Measurements from ENCODE around the gene KCNJ10. TPM values are rescaled to one million over a fixed set of nuclear protein-coding genes. Genes with fewer than 3 reads are reported as not detected.
A peak's percentile ranks its signal among the peaks of the same experiment; 100 is the strongest.

KCNJ10 gene
- total and polyA plus RNA-seq, 2 of the 13 experiments (the other 11 are each of a cell fraction or from before 2014, with no cell fraction given) = 4.4 to 10.3 TPM

DNA sequence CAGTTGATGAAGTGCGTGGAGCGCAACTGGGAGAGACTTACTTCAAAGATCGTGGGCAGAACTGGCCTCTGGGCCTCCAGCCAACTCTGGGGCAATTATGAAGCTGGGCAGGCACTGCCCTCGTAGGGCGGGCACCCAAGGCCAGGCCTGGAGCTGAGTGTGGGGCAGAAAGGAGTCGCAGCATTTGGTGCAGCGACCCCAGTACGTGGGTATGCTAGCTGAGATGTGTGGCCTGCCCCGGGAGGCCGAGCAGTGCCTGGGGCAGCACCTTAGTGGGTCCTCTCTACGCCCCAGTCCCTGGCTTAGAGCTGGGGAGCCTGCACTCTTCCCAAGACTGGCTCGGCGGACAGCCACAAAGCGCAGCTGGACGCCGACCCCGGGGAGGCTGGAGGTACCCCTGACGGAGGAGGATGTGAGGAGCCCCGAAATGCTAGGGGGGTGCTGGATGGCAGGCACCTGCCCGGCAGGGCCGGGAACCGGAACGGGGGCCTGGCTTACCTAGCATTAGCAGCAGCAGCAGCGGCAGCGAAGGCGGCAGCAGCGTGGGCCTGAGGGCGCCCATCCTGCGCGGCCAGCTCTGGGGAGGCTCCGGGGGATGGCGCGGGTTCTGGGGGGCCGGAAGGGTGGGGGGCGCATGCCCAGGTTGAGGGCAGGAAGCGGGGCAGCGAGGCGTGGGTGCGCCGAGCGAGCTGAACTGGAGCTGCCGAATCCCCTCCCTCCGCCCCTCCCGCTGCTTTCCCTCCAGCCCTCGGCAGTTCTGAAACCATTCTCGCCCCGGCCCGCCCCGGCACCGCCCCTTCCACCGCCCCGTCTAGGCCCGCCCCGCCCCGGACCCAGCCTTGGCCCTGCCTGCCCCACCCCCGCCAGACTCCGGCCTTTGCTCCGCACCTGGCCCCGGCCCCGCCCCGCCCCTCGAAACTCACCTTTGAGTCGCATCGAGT, 28.2 kb upstream of the KCNJ10 start, which contains the start of gene IGSF8 (continued):
- TF ChIP-seq, protein P1, sequence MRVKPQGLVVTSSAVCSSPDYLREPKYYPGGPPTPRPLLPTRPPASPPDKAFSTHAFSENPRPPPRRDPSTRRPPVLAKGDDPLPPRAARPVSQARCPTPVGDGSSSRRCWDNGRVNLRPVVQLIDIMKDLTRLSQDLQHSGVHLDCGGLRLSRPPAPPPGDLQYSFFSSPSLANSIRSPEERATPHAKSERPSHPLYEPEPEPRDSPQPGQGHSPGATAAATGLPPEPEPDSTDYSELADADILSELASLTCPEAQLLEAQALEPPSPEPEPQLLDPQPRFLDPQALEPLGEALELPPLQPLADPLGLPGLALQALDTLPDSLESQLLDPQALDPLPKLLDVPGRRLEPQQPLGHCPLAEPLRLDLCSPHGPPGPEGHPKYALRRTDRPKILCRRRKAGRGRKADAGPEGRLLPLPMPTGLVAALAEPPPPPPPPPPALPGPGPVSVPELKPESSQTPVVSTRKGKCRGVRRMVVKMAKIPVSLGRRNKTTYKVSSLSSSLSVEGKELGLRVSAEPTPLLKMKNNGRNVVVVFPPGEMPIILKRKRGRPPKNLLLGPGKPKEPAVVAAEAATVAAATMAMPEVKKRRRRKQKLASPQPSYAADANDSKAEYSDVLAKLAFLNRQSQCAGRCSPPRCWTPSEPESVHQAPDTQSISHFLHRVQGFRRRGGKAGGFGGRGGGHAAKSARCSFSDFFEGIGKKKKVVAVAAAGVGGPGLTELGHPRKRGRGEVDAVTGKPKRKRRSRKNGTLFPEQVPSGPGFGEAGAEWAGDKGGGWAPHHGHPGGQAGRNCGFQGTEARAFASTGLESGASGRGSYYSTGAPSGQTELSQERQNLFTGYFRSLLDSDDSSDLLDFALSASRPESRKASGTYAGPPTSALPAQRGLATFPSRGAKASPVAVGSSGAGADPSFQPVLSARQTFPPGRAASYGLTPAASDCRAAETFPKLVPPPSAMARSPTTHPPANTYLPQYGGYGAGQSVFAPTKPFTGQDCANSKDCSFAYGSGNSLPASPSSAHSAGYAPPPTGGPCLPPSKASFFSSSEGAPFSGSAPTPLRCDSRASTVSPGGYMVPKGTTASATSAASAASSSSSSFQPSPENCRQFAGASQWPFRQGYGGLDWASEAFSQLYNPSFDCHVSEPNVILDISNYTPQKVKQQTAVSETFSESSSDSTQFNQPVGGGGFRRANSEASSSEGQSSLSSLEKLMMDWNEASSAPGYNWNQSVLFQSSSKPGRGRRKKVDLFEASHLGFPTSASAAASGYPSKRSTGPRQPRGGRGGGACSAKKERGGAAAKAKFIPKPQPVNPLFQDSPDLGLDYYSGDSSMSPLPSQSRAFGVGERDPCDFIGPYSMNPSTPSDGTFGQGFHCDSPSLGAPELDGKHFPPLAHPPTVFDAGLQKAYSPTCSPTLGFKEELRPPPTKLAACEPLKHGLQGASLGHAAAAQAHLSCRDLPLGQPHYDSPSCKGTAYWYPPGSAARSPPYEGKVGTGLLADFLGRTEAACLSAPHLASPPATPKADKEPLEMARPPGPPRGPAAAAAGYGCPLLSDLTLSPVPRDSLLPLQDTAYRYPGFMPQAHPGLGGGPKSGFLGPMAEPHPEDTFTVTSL (CRISPR knock-in tag; IDR thresholded peaks at IDR 0.05; ENCODE audit: borderline replicate concordance) = no peak
- TF ChIP-seq KLF12 (CRISPR knock-in tag; IDR thresholded peaks at IDR 0.05; ENCODE audit: borderline replicate concordance) = 0 out of 2 replicates have a peak, but pooled peaks have one; percentile 63
- TF ChIP-seq, protein P2, sequence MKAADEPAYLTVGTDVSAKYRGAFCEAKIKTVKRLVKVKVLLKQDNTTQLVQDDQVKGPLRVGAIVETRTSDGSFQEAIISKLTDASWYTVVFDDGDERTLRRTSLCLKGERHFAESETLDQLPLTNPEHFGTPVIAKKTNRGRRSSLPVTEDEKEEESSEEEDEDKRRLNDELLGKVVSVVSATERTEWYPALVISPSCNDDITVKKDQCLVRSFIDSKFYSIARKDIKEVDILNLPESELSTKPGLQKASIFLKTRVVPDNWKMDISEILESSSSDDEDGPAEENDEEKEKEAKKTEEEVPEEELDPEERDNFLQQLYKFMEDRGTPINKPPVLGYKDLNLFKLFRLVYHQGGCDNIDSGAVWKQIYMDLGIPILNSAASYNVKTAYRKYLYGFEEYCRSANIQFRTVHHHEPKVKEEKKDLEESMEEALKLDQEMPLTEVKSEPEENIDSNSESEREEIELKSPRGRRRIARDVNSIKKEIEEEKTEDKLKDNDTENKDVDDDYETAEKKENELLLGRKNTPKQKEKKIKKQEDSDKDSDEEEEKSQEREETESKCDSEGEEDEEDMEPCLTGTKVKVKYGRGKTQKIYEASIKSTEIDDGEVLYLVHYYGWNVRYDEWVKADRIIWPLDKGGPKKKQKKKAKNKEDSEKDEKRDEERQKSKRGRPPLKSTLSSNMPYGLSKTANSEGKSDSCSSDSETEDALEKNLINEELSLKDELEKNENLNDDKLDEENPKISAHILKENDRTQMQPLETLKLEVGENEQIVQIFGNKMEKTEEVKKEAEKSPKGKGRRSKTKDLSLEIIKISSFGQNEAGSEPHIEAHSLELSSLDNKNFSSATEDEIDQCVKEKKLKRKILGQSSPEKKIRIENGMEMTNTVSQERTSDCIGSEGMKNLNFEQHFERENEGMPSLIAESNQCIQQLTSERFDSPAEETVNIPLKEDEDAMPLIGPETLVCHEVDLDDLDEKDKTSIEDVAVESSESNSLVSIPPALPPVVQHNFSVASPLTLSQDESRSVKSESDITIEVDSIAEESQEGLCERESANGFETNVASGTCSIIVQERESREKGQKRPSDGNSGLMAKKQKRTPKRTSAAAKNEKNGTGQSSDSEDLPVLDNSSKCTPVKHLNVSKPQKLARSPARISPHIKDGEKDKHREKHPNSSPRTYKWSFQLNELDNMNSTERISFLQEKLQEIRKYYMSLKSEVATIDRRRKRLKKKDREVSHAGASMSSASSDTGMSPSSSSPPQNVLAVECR (CRISPR knock-in tag; IDR thresholded peaks at IDR 0.05; ENCODE audit: borderline replicate concordance) = peak; percentile 30; the same call in 1 of the 2 replicates
- 0 out of 2 replicates have a peak, but pooled peaks have one; percentile 49 for TF ChIP-seq ZNF598 (CRISPR knock-in tag; IDR thresholded peaks at IDR 0.05; ENCODE audit: borderline replicate concordance)
- TF ChIP-seq, protein P3, sequence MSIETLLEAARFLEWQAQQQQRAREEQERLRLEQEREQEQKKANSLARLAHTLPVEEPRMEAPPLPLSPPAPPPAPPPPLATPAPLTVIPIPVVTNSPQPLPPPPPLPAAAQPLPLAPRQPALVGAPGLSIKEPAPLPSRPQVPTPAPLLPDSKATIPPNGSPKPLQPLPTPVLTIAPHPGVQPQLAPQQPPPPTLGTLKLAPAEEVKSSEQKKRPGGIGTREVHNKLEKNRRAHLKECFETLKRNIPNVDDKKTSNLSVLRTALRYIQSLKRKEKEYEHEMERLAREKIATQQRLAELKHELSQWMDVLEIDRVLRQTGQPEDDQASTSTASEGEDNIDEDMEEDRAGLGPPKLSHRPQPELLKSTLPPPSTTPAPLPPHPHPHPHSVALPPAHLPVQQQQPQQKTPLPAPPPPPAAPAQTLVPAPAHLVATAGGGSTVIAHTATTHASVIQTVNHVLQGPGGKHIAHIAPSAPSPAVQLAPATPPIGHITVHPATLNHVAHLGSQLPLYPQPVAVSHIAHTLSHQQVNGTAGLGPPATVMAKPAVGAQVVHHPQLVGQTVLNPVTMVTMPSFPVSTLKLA (IDR thresholded peaks at IDR 0.05) = no peak
- TF ChIP-seq ZNF253 (CRISPR knock-in tag; IDR thresholded peaks at IDR 0.05; ENCODE audit: borderline replicate concordance) = no peak
- no peak for TF ChIP-seq TFDP1 (CRISPR knock-in tag; IDR thresholded peaks at IDR 0.05; ENCODE audit: borderline replicate concordance)
- TF ChIP-seq, protein P4, sequence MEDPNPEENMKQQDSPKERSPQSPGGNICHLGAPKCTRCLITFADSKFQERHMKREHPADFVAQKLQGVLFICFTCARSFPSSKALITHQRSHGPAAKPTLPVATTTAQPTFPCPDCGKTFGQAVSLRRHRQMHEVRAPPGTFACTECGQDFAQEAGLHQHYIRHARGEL (CRISPR knock-in tag; IDR thresholded peaks at IDR 0.05) = no peak
- TF ChIP-seq NAIF1 (CRISPR knock-in tag; IDR thresholded peaks at IDR 0.05; ENCODE audit: borderline replicate concordance) = no peak
- TF ChIP-seq ZNF614 (CRISPR knock-in tag; IDR thresholded peaks at IDR 0.05; ENCODE audit: borderline replicate concordance) = no peak
- 0 out of 2 replicates have a peak, but pooled peaks have one; percentile 54 for TF ChIP-seq ARHGAP35 (CRISPR knock-in tag; IDR thresholded peaks at IDR 0.05; ENCODE audit: borderline replicate concordance)
- TF ChIP-seq HDAC6 (IDR thresholded peaks at IDR 0.05; ENCODE audit: low read depth, low read length) = no peak
- TF ChIP-seq DMAP1 (CRISPR knock-in tag; IDR thresholded peaks at IDR 0.05) = no peak
- TF ChIP-seq ZNF75D (CRISPR knock-in tag; IDR thresholded peaks at IDR 0.05; ENCODE audit: borderline replicate concordance) = no peak

All from HepG2 (cell line).